GM12878 (cell line): ENCODE data around the gene NUPR1. TPM values are rescaled to one million over a fixed set of nuclear protein-coding genes. Genes with fewer than 3 reads are reported as not detected.

Experiments used
- ATAC-seq: fragments of 200-7000 bp; cut with Tn5 transposase; 3 replicates; pipeline ENCODE4 v1.9.1; 2020; ENCODE audit warnings: mild to moderate bottlenecking, moderate library complexity
- BruUV-seq: library from RNA; stranded (reverse); fragments of 400-500 nt; replicated peaks from 2 replicates; lab custom pipeline; 2021; lab: Mats Ljungman, UMichigan
- CTCF ChIA-PET: fragments of 300-600 bp; sonication (Branson Sonifier 250); formaldehyde crosslinking; extraction: SDS; loops from one replicate; lab custom pipeline; 2021; ENCODE audit warnings: inconsistent platforms; lab: Yijun Ruan, JAX
- POLR2A ChIA-PET: fragments of 350-600 bp; formaldehyde crosslinking; extraction: SDS; loops from one replicate; lab custom pipeline; 2021; ENCODE audit warnings: inconsistent platforms; lab: Charles Lee
- RAD21 ChIA-PET: fragments of 300-600 bp; sonication (Branson Sonifier 250); formaldehyde crosslinking; loops from one replicate; lab custom pipeline; 2023; ENCODE audit warnings: antibody characterized with exemption; ENCODE audit not compliant: unreplicated experiment; lab: Charles Lee
- SMC1A ChIA-PET: fragments of 300-600 bp; sonication (Branson Sonifier 250); formaldehyde crosslinking; loops from one replicate; lab custom pipeline; 2023; ENCODE audit not compliant: unreplicated experiment, uncharacterized antibody; lab: Charles Lee
- DNase-seq: peaks from one replicate; pipeline ENCODE4 v3.0.0-alpha.2; 2011; ENCODE audit warnings: low read depth, low spot score
- FAIRE-seq: peaks from 3 replicates; lab custom pipeline; 2011; peaks lifted over from hg19 to GRCh38; lab: Jason Lieb, UNC
- H2AFZ ChIP-seq: 2 replicates; pipeline ENCODE4 v1.6.0; 2011; ENCODE audit warnings: low read depth, low read length, control low read depth; ENCODE audit not compliant: control insufficient read depth
- H3K27ac ChIP-seq: 2 replicates; pipeline ENCODE4 v1.5.1; 2011; ENCODE audit warnings: control low read depth; ENCODE audit not compliant: control insufficient read depth, insufficient read depth
- H3K27me3 ChIP-seq, 2 experiments: replicated peaks in 1 of 2; 2 replicates each; pipeline versions ENCODE4 v1.6.0 to v1.6.1; 2011; ENCODE audit warnings: low read length in 1 of 2; ENCODE audit not compliant: control insufficient read depth in 2 of 2, insufficient read depth in 2 of 2
- H3K36me3 ChIP-seq, 2 experiments: 2 replicates each; pipeline ENCODE4 v1.5.1; 2011; ENCODE audit warnings: low read length in 1 of 2; ENCODE audit not compliant: control insufficient read depth in 2 of 2, insufficient read depth in 2 of 2
- H3K4me1 ChIP-seq: 2 replicates; pipeline ENCODE4 v1.6.1; 2011; ENCODE audit warnings: mild to moderate bottlenecking, low read length, moderate library complexity, mixed read lengths; ENCODE audit not compliant: control insufficient read depth, insufficient read depth
- H3K4me2 ChIP-seq: 2 replicates; pipeline ENCODE4 v1.6.0; 2011; ENCODE audit warnings: control low read depth; ENCODE audit not compliant: control insufficient read depth, insufficient read depth
- H3K4me3 ChIP-seq: fragments of 200-600 bp; sonication (generic); 2 replicates; pipeline ENCODE4 v1.5.1; 2016
- H3K79me2 ChIP-seq: 2 replicates; pipeline ENCODE4 v1.6.0; 2011; ENCODE audit warnings: low read length; ENCODE audit not compliant: control insufficient read depth, insufficient read depth
- H3K9ac ChIP-seq: 2 replicates; pipeline ENCODE4 v1.8.0; 2011; ENCODE audit warnings: low read length, control low read depth, mixed read lengths; ENCODE audit not compliant: control insufficient read depth, insufficient read depth
- H3K9me3 ChIP-seq: replicated peaks from 3 replicates; pipeline ENCODE4 v1.5.1; 2011; ENCODE audit warnings: mild to moderate bottlenecking, low read length; ENCODE audit not compliant: control insufficient read depth, insufficient read depth
- H4K20me1 ChIP-seq: 2 replicates; pipeline ENCODE4 v1.6.0; 2011; ENCODE audit not compliant: control insufficient read depth, insufficient read depth
- CBX5 ChIP-seq: sonication (generic); IDR thresholded peaks from 2 replicates; pipeline ENCODE4 v1.6.1; 2016; ENCODE audit warnings: low read depth, moderate library complexity, mild to moderate bottlenecking, inconsistent platforms
- EGR1 ChIP-seq, 2 experiments: IDR thresholded peaks; 1 replicate in 1 of 2; 2 replicates in 1 of 2; pipeline ENCODE4 v1.6.1; 2011 to 2012; ENCODE audit warnings: low read depth in 2 of 2, low read length in 2 of 2, borderline replicate concordance in 1 of 2, mild to moderate bottlenecking in 1 of 2, moderate library complexity in 1 of 2
- FOS ChIP-seq: IDR thresholded peaks from 3 replicates; pipeline ENCODE4 v1.6.1; 2011; ENCODE audit warnings: borderline replicate concordance; ENCODE audit not compliant: insufficient read length; ENCODE audit errors: extremely low read depth
- HDAC6 ChIP-seq: fragments of 200-600 bp; sonication (generic); IDR thresholded peaks from one replicate; pipeline ENCODE4 v1.8.0; 2017; ENCODE audit warnings: antibody characterized with exemption; ENCODE audit not compliant: unreplicated experiment
- KAT2A ChIP-seq: conservative IDR thresholded peaks from 2 replicates; pipeline ENCODE4 v1.6.1; 2011; ENCODE audit warnings: low read depth, low read length; ENCODE audit not compliant: control insufficient read depth
- POLR2A ChIP-seq: IDR thresholded peaks from 2 replicates; pipeline ENCODE4 v1.6.1; 2011; ENCODE audit warnings: low read depth, mild to moderate bottlenecking, low read length
- SMAD1 ChIP-seq: fragments of 450-650 bp; IDR thresholded peaks from 2 replicates; pipeline ENCODE4 v1.6.1; 2018; ENCODE audit warnings: mild to moderate bottlenecking, low read depth; ENCODE audit not compliant: partially characterized antibody
- ZZZ3 ChIP-seq: IDR thresholded peaks from 2 replicates; pipeline ENCODE4 v1.6.1; 2011; ENCODE audit warnings: low read depth; ENCODE audit not compliant: control insufficient read depth, insufficient read length
- WGBS: methylation state at CpG from one replicate; pipeline ENCODE4 v1.1.6; 2016; ENCODE audit warnings: low lambda C conversion rate; ENCODE audit not compliant: insufficient replicate concordance, insufficient coverage; ENCODE audit errors: missing lambda C conversion rate; 5-methylcytosine and 5-hydroxymethylcytosine counted together
- in situ Hi-C: fragments of 300-500 bp; cut with MboI; formaldehyde crosslinking; loops from 9 replicates; pipeline ENCODE4 v1.14.3; 2018; ENCODE audit warnings: mixed read lengths
- intact Hi-C: fragments of 100-400 bp; cut with micrococcal nuclease; formaldehyde crosslinking; loops from one replicate; pipeline ENCODE4 v1.14.2; 2022; ENCODE audit not compliant: unreplicated experiment
- polyA plus RNA-seq, 11 experiments: library from polyadenylated mRNA; depleted of rRNA in 4 of 11; unstranded in 6 of 11; stranded (reverse) in 5 of 11; fragments of >200 nt; fragmentation: Nextera tagmentation in 4 of 11; fragmentation: Illumina TruSeq in 1 of 11; extraction: Ambion mirVana in 4 of 11; extraction: Trizol in 1 of 11; gene quantifications; 1 replicate in 1 of 11; 2 replicates in 10 of 11; pipeline versions ENCODE4 v1.2.1 to v1.2.3, GENCODE V29; 2011 to 2016; ENCODE audit warnings: inconsistent platforms in 2 of 11, missing spikeins in 2 of 11, low read depth in 1 of 11
- total RNA-seq, 4 experiments: library from RNA; depleted of rRNA in 3 of 4; stranded (reverse); fragments of >200 nt in 3 of 4; fragmentation: Illumina TruSeq in 1 of 4; extraction: Trizol in 1 of 4; gene quantifications; 2 replicates each; pipeline versions ENCODE4 v1.2.1 to v1.2.3, GENCODE V29; 2013 to 2021
- TF ChIP-seq, protein P1 (sequence below): IDR thresholded peaks from 2 replicates; pipeline ENCODE4 v1.6.1; 2011; ENCODE audit warnings: borderline replicate concordance, low read depth, mild to moderate bottlenecking, moderate library complexity, low read length; ENCODE audit not compliant: insufficient read depth, poor library complexity, severe bottlenecking

The NUPR1 gene
- total and polyA plus RNA-seq, 10 of the 15 experiments (the other 5 are each of a cell fraction or from before 2014, with no cell fraction given), result 0.04 to 0.78 (median 0.17) TPM; not detected in 2

DNA sequence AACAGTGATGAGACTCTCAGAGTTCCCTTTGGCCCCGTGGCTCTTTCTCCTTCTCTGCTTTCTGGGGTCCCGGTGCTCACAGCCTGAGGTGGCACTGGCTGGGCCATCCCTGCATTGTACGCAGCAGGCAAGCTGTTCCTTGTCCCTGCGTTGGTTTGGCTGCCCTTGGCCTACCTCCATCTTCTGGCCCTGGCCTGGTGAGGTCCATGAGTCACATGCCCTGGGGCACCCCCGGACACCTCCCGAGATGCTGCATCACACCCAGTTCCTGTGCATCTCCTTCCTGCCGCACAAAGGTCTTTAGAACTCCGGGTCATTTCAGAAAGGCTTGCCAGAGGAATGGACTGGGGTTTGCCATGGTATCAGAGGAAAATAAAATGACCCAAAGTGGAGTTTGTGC lies 48.6 kb upstream of the NUPR1 start:
- WGBS, result 98% methylated on average over 8 of the region's 8 CpGs
- Histone ChIP-seq H3K9ac (no peak overlapping the region), H3K9me3 (no peaks in the 10 kb centered on the region), H3K4me3 (no peak overlapping the region), H3K4me2 (no peak overlapping the region), H4K20me1 (no peaks in the 10 kb centered on the region), H3K4me1 (no peaks in the 10 kb centered on the region; the same call in 1 of the 2 replicates), H3K27me3 (no peaks in the 10 kb centered on the region), H3K27ac (no peak overlapping the region), H2AFZ (no peak overlapping the region), H3K36me3 (peaks cover 8 to 16% of the 10 kb centered on the region in 2 experiments; a peak in 3 of 4 replicates), H3K79me2 (no peaks in the 10 kb centered on the region)
- RAD21 ChIA-PET, result no interaction called here
- POLR2A ChIA-PET, result no interaction called here
- SMC1A ChIA-PET, result no interaction called here
- intact Hi-C loops (no loop called here), in situ Hi-C loops (no loop called here)
- DNase-seq (no peak), FAIRE-seq (no peak), ATAC-seq (no peak)
- no TSS peak for BruUV-seq
- TF ChIP-seq HDAC6 (no peak), SMAD1 (no peak), EGR1 (IDR thresholded peaks at IDR 0.05; ENCODE audit: borderline replicate concordance in 1 of 2, low read depth in 2 of 2, low read length in 2 of 2) (no peak), POLR2A (no peak), KAT2A (no peak), FOS (no peak), ZZZ3 (no peak), CBX5 (no peak)
- TF ChIP-seq, protein P1, sequence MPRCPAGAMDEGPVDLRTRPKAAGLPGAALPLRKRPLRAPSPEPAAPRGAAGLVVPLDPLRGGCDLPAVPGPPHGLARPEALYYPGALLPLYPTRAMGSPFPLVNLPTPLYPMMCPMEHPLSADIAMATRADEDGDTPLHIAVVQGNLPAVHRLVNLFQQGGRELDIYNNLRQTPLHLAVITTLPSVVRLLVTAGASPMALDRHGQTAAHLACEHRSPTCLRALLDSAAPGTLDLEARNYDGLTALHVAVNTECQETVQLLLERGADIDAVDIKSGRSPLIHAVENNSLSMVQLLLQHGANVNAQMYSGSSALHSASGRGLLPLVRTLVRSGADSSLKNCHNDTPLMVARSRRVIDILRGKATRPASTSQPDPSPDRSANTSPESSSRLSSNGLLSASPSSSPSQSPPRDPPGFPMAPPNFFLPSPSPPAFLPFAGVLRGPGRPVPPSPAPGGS, result no peak
- CTCF ChIA-PET, result no interaction called here
